Tibial nerve (tissue), 4 donors: Measurements from ENCODE around the gene DMD.

Experiments
- EP300 ChIP-seq, 2 donors: sonication (generic); formaldehyde crosslinking; IDR thresholded peaks; one replicate each; pipeline ENCODE4 v1.6.1; 2017; ENCODE audit warnings: antibody characterized with exemption in 2 of 2, mild to moderate bottlenecking in 1 of 2
- POLR2A ChIP-seq, 2 donors: fragments of 450-650 bp; IDR thresholded peaks; one replicate each; pipeline ENCODE4 v1.6.1; 2017; ENCODE audit warnings: antibody characterized with exemption in 2 of 2, mild to moderate bottlenecking in 2 of 2, moderate library complexity in 2 of 2
- TF ChIP-seq, protein P1 (sequence below), 5 experiments: fragments of 200-600 bp in 3 of 5; fragments of 450-650 bp in 2 of 5; sonication (generic) in 3 of 5; IDR thresholded peaks; one replicate each; pipeline ENCODE4 v1.5.1; 2016 to 2019; ENCODE audit warnings: antibody characterized with exemption in 5 of 5, mild to moderate bottlenecking in 3 of 5, moderate library complexity in 2 of 5

DNA sequence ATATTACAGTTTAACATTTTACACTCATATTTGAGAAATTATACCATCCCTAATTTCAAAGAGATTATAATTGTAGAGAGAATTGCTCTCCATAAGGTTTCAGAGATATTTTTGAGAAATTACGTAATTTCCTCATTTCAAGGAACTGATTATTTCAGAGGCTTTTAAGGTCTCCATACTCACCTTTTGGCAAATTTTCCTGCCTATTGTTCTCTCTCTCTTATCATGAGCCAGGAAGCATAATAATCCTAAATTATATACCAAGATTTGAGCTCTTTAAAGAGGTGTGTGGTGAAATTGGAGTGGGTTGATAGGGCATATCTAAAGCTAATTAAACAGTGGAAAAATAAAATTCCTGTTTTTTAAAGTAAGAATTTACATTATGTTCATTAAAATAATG is 1890.6 kb downstream of the DMD start:
- TF ChIP-seq, protein P1, sequence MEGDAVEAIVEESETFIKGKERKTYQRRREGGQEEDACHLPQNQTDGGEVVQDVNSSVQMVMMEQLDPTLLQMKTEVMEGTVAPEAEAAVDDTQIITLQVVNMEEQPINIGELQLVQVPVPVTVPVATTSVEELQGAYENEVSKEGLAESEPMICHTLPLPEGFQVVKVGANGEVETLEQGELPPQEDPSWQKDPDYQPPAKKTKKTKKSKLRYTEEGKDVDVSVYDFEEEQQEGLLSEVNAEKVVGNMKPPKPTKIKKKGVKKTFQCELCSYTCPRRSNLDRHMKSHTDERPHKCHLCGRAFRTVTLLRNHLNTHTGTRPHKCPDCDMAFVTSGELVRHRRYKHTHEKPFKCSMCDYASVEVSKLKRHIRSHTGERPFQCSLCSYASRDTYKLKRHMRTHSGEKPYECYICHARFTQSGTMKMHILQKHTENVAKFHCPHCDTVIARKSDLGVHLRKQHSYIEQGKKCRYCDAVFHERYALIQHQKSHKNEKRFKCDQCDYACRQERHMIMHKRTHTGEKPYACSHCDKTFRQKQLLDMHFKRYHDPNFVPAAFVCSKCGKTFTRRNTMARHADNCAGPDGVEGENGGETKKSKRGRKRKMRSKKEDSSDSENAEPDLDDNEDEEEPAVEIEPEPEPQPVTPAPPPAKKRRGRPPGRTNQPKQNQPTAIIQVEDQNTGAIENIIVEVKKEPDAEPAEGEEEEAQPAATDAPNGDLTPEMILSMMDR (IDR thresholded peaks at IDR 0.05): no peak
- no peak for TF ChIP-seq POLR2A (IDR thresholded peaks at IDR 0.05)
- TF ChIP-seq EP300 (IDR thresholded peaks at IDR 0.05): no peak
